NCI-H1694 treated with DMSO at 0.1 percent for 48 hours (cell line): ENCODE data around the gene NBPF9.
"Not testable (repeated sequence)": the region's sequence is repeated elsewhere in the genome, so short reads cannot be mapped to it uniquely, and the experiment has no call there.

Experiments used
- DNase-seq: peaks from one replicate; lab custom pipeline; 2025; lab: John Stamatoyannopoulos, UW

The NBPF9 gene

GRCh38 chr1:149015522-149015921, 87.8 kb downstream of the NBPF9 start:
- not testable (repeated sequence) for DNase-seq

GRCh38 chr1:149013513-149013912, 89.8 kb downstream of the NBPF9 start:
- DNase-seq, result not testable (repeated sequence)

- not testable (repeated sequence) for DNase-seq
These were observed 90.8 kb downstream of the NBPF9 start for GRCh38 chr1:149012599-149012998.

GRCh38 chr1:149009761-149010160, 93.6 kb downstream of the NBPF9 start:
- not testable (repeated sequence) for DNase-seq

GRCh38 chr1:149008769-149009168, 94.6 kb downstream of the NBPF9 start:
- not testable (repeated sequence) for DNase-seq

- DNase-seq, result not testable (repeated sequence)
These were observed 95.0 kb downstream of the NBPF9 start for GRCh38 chr1:149008326-149008725.
